T-cell (primary cell): Measurements from ENCODE around the gene TEX19. TPM values are rescaled to one million over a fixed set of nuclear protein-coding genes. Genes with fewer than 3 reads are reported as not detected.
"Not testable (repeated sequence)": the region's sequence is repeated elsewhere in the genome, so short reads cannot be mapped to it uniquely, and the experiment has no call there.

Source experiments
- ATAC-seq, 4 experiments: fragments of 200-7000 bp in 3 of 4; fragments of 150-1000 bp in 1 of 4; cut with Tn5 transposase; replicated peaks in 1 of 4; 1 replicate in 3 of 4; 2 replicates in 1 of 4; pipeline ENCODE4 v1.10.0; 2021; ENCODE audit warnings: moderate library complexity in 3 of 4, mild to moderate bottlenecking in 2 of 4, moderate number of reproducible peaks in 1 of 4
- CTCF ChIA-PET, 2 donors: fragments of 300-600 bp; sonication (Branson Sonifier 250); formaldehyde crosslinking; loops; one replicate each; lab custom pipeline; 2022; ENCODE audit warnings: antibody characterized with exemption in 2 of 2; lab: Charles Lee
- POLR2A ChIA-PET, 2 donors: fragments of 300-600 bp; sonication (Branson Sonifier 250); formaldehyde crosslinking; loops; one replicate each; lab custom pipeline; 2022; ENCODE audit warnings: antibody characterized with exemption in 2 of 2; lab: Charles Lee
- DNase-seq, 35 experiments: peaks; one replicate each; pipeline versions ENCODE4 v3.0.0 to v3.0.0-alpha.2; 2013 to 2023
- H3K27ac ChIP-seq: one replicate; pipeline ENCODE4 v1.5.1; 2013; ENCODE audit warnings: low read length
- H3K27me3 ChIP-seq, 2 experiments: replicated peaks in 1 of 2; 1 replicate in 1 of 2; 2 replicates in 1 of 2; pipeline versions ENCODE4 v1.6.1 to v1.7.0; 2013; ENCODE audit warnings: low read length in 1 of 2, mixed read lengths in 1 of 2; ENCODE audit not compliant: control insufficient read depth in 2 of 2, insufficient read depth in 2 of 2; ENCODE audit errors: extremely low read depth in 1 of 2
- H3K36me3 ChIP-seq, 2 donors: 1 replicate in 1 of 2; 2 replicates in 1 of 2; pipeline versions ENCODE4 v1.6.1 to v1.7.0; 2013; ENCODE audit warnings: low read length in 1 of 2; ENCODE audit not compliant: control insufficient read depth in 2 of 2, insufficient read depth in 1 of 2; ENCODE audit errors: extremely low read depth in 1 of 2
- H3K4me1 ChIP-seq, 2 experiments: 1 replicate in 1 of 2; 2 replicates in 1 of 2; pipeline versions ENCODE4 v1.6.1 to v1.7.0; 2013; ENCODE audit warnings: low read length in 2 of 2, mixed read lengths in 1 of 2; ENCODE audit not compliant: insufficient read depth in 2 of 2, control insufficient read depth in 1 of 2; ENCODE audit errors: extremely low read depth in 1 of 2
- H3K4me3 ChIP-seq, 2 donors: 1 replicate in 1 of 2; 2 replicates in 1 of 2; pipeline versions ENCODE4 v1.5.1 to v1.7.0; 2013; ENCODE audit warnings: mild to moderate bottlenecking in 2 of 2, low read length in 1 of 2, moderate library complexity in 1 of 2; ENCODE audit not compliant: control insufficient read depth in 1 of 2; ENCODE audit errors: extremely low read depth in 1 of 2
- H3K9me3 ChIP-seq: 2 replicates; pipeline ENCODE4 v1.7.0; 2013
- H3K27ac Mint-ChIP-seq, 2 donors: one replicate each; pipeline ENCODE4 v1.8.0; 2020 to 2021; ENCODE audit warnings: mild to moderate bottlenecking in 2 of 2, mixed read lengths in 2 of 2
- H3K27me3 Mint-ChIP-seq, 2 donors: one replicate each; pipeline ENCODE4 v1.8.0; 2021 to 2022; ENCODE audit warnings: mixed read lengths in 2 of 2
- H3K36me3 Mint-ChIP-seq: one replicate; pipeline ENCODE4 v1.8.0; 2021; ENCODE audit warnings: mixed read lengths
- H3K4me1 Mint-ChIP-seq, 3 donors: one replicate each; pipeline ENCODE4 v1.8.0; 2020 to 2022; ENCODE audit warnings: mixed read lengths in 3 of 3, mild to moderate bottlenecking in 1 of 3
- H3K4me3 Mint-ChIP-seq, 3 donors: one replicate each; pipeline ENCODE4 v1.8.0; 2020 to 2022; ENCODE audit warnings: mild to moderate bottlenecking in 3 of 3, mixed read lengths in 3 of 3, moderate library complexity in 3 of 3
- H3K9me3 Mint-ChIP-seq, 3 donors: one replicate each; pipeline ENCODE4 v1.8.0; 2020 to 2022; ENCODE audit warnings: mixed read lengths in 3 of 3
- WGBS: methylation state at CpG from one replicate; pipeline ENCODE4 v1.1.5; 2013; ENCODE audit warnings: missing lambda C conversion rate; ENCODE audit not compliant: insufficient coverage; 5-methylcytosine and 5-hydroxymethylcytosine counted together
- total RNA-seq, 35 experiments: library from RNA in 6 of 35; stranded (reverse) in 6 of 35; fragments of 120-200 nt in 1 of 35; gene quantifications; one replicate each; pipeline versions ENCODE4 v1.2.1 to v1.2.4 and lab custom pipeline; 2013 to 2026

The TEX19 gene
- total RNA-seq, 5 donors from 2014 or later (not counting 1 experiment from before 2014, with no cell fraction given), result not detected

DNA sequence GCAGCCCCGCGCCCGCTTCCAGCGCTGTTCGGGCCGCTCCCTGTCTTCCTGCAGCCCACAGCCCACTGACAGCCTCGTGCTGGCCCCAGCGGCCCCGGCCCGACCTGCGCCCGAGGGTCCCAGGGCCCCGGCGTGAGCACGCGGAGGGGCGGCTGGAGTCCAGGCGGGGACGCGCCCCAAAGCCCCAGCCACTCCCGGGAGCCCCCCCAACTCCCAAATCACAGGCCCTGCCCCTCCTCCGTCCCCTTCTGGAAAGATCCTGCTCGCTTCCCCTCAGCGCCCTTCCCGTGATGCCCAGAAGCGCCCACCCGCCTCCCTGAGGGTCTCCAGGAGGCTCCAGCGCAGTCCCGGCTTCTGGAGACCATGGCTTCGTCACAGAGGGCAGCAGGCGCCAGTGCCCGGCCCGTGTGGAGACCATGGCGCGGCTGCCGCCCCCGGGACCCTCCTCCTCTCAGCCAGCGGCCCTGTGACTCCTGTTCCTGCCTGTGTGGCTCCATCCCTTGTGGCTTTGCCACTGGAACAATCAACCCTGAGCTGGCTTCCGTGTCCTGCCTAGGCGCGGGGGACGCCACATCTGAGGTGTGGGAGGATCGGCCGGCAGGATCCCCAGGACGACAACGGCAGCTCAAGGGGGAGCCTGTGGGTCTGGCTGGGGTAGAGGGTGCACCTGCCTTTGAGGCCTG lies 16.5 kb downstream of the TEX19 start:
- Histone ChIP-seq H3K9me3 (no peaks in the 10 kb centered on the region), H3K27me3 (peaks cover under 1 to 75% of the 10 kb centered on the region in 2 experiments), H3K4me1 (peaks cover 2 to 9% of the 10 kb centered on the region in 2 experiments), H3K27ac (no peak overlapping the region), H3K36me3 (no peaks in the 10 kb centered on the region), H3K4me3 (no peak overlapping the region)
- WGBS, result 57% methylated on average over 46 of the region's 46 CpGs
- Mint-ChIP-seq H3K4me3 (no peak overlapping the region), H3K27ac (no peak overlapping the region), H3K4me1 (peaks cover 11 to 25% (median 19%) of the 10 kb centered on the region in 3 donors), H3K27me3 (peaks cover 28 to 48% of the 10 kb centered on the region in 2 donors), H3K36me3 (no peaks in the 10 kb centered on the region), H3K9me3 (no peaks in the 10 kb centered on the region)
- DNase-seq, result no peak
- ChIA-PET POLR2A (no interaction called here), CTCF (no interaction called here)
- no peak for ATAC-seq

GRCh38 chr17:82376042-82376730 lies 17.1 kb downstream of the TEX19 start:
- Mint-ChIP-seq H3K9me3 (no peaks in the 10 kb centered on the region), H3K4me1 (peaks cover 6 to 18% (median 17%) of the 10 kb centered on the region in 3 donors), H3K36me3 (no peaks in the 10 kb centered on the region), H3K27ac (no peak overlapping the region), H3K4me3 (no peak overlapping the region), H3K27me3 (peaks cover 29 to 48% of the 10 kb centered on the region in 2 donors)
- ChIA-PET CTCF (no interaction called here), POLR2A (no interaction called here)
- Histone ChIP-seq H3K27ac (no peak overlapping the region), H3K4me1 (peaks cover 2% of the 10 kb centered on the region in 2 experiments), H3K27me3 (peaks cover 0 to 68% of the 10 kb centered on the region in 2 experiments), H3K9me3 (no peaks in the 10 kb centered on the region), H3K4me3 (no peak overlapping the region), H3K36me3 (no peaks in the 10 kb centered on the region)
- ATAC-seq (no peak), DNase-seq (no peak)
- WGBS, result 80% methylated on average over 13 of the region's 16 CpGs

DNA sequence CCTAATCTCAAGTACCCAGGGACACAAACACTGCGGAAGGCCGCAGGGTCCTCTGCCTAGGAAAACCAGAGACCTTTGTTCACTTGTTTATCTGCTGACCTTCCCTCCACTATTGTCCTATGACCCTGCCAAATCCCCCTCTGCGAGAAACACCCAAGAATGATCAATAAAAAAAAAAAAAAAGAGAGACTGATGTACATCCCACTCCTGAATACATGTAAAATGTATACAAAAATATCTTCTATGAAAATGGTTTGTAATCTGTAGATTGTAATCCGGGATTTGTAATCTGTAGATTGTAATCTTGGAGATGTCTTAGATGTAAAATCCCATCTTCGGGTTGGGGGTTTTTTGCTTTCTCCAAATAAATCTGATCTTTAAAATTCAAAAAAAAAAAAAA lies 18.2 kb downstream of the TEX19 start:
- CTCF ChIA-PET, H3K4me1 ChIP-seq, H3K27ac Mint-ChIP-seq, H3K36me3 ChIP-seq, H3K9me3 Mint-ChIP-seq, H3K4me3 ChIP-seq, H3K27ac ChIP-seq, H3K9me3 ChIP-seq, ATAC-seq, H3K4me3 Mint-ChIP-seq, H3K36me3 Mint-ChIP-seq, DNase-seq, POLR2A ChIA-PET: not testable (repeated sequence)
- WGBS, result no CpG with 5 or more reads among the region's 5 CpGs
- H3K27me3 Mint-ChIP-seq, result peaks cover 34 to 54% of the 10 kb centered on the region in 2 donors
- peaks cover 6 to 17% (median 17%) of the 10 kb centered on the region in 3 donors for H3K4me1 Mint-ChIP-seq
- peaks cover 0 to 63% of the 10 kb centered on the region in 2 experiments for H3K27me3 ChIP-seq

- H3K9me3 ChIP-seq, result no peaks in the 10 kb centered on the region
- Mint-ChIP-seq H3K4me1 (peaks cover 2 to 11% (median 9%) of the 10 kb centered on the region in 3 donors), H3K4me3 (no peak overlapping the region), H3K36me3 (no peaks in the 10 kb centered on the region), H3K27me3 (peaks cover 27 to 48% of the 10 kb centered on the region in 2 donors), H3K27ac (no peak overlapping the region), H3K9me3 (no peaks in the 10 kb centered on the region)
- H3K4me3 ChIP-seq, result no peak overlapping the region
- 88% methylated on average over 23 of the region's 31 CpGs for WGBS
- H3K4me1 ChIP-seq, result no peaks in the 10 kb centered on the region
- ATAC-seq (no peak), DNase-seq (no peak)
- no peaks in the 10 kb centered on the region for H3K36me3 ChIP-seq
- H3K27ac ChIP-seq, result no peak overlapping the region
- ChIA-PET CTCF (no interaction called here), POLR2A (interaction anchor here in 1 of 2 donors (0.6 kb wide), 1 partner anchor 410 kb away, joined by 11 read pairs; no protein-coding TSS in a partner anchor)
- peaks cover 0 to 60% of the 10 kb centered on the region in 2 experiments for H3K27me3 ChIP-seq
Measured at GRCh38 chr17:82377924-82378740, 19.1 kb downstream of the TEX19 start.

DNA sequence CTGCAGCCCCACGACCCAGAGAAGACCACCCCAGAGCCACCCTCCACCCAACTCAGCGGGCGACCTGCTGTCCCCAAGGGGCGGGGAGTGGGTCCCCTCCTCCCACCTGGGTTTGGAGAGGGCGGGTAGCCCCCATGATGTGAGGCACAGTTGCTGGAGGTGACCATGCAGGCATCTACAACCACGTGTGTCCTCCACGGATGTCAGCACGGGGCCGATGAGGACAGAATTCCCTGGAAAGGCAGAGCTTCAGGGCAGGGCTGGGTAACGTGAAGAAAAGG lies 19.6 kb downstream of the TEX19 start:
- Mint-ChIP-seq H3K9me3 (no peaks in the 10 kb centered on the region), H3K27ac (no peak overlapping the region), H3K27me3 (peaks cover 26 to 45% of the 10 kb centered on the region in 2 donors), H3K36me3 (no peaks in the 10 kb centered on the region), H3K4me1 (peaks cover 2 to 11% (median 8%) of the 10 kb centered on the region in 3 donors), H3K4me3 (no peak overlapping the region)
- no peak for DNase-seq
- Histone ChIP-seq H3K4me3 (no peak overlapping the region), H3K36me3 (no peaks in the 10 kb centered on the region), H3K9me3 (no peaks in the 10 kb centered on the region), H3K27me3 (peaks cover 0 to 61% of the 10 kb centered on the region in 2 experiments), H3K4me1 (no peaks in the 10 kb centered on the region), H3K27ac (no peak overlapping the region)
- ChIA-PET POLR2A (interaction anchor here in 1 of 2 donors (0.6 kb wide), 1 partner anchor 411 kb away, joined by 11 read pairs; no protein-coding TSS in a partner anchor), CTCF (no interaction called here)
- 57% methylated on average over 7 of the region's 10 CpGs for WGBS
- no peak for ATAC-seq
